H1 (cell line): ENCODE results near the gene SH3GL1. TPM values are rescaled to one million over a fixed set of nuclear protein-coding genes. Genes with fewer than 3 reads are reported as not detected.

ENCODE experiments used
- CTCF ChIA-PET: fragments of 300-600 bp; sonication (Branson Sonifier 250); formaldehyde crosslinking; loops from one replicate; lab custom pipeline; 2021; ENCODE audit not compliant: partially characterized antibody; lab: Charles Lee
- POLR2A ChIA-PET: fragments of 300-600 bp; sonication (Branson Sonifier 250); formaldehyde crosslinking; loops from one replicate; lab custom pipeline; 2021; ENCODE audit warnings: inconsistent platforms; ENCODE audit not compliant: partially characterized antibody; lab: Charles Lee
- DNase-seq, 2 experiments: peaks; one replicate each; pipeline versions ENCODE4 v3.0.0 to v3.0.0-alpha.2; 2010 to 2022; ENCODE audit warnings: low spot score in 2 of 2, low read depth in 1 of 2, mixed read lengths in 1 of 2
- FAIRE-seq: peaks from 2 replicates; lab custom pipeline; 2011; peaks lifted over from hg19 to GRCh38; lab: Jason Lieb, UNC
- H2AFZ ChIP-seq: 2 replicates; pipeline ENCODE4 v1.8.1; 2012; ENCODE audit warnings: low read length, inconsistent platforms
- H2AK5ac ChIP-seq: 2 replicates; pipeline ENCODE4 v1.6.1; 2013; ENCODE audit warnings: low read depth, low read length
- H2BK120ac ChIP-seq: replicated peaks from 2 replicates; pipeline ENCODE3; 2013; ENCODE audit warnings: low read depth, low read length, inconsistent platforms
- H2BK12ac ChIP-seq: 2 replicates; pipeline ENCODE4 v1.6.1; 2013; ENCODE audit warnings: low read depth, low read length
- H2BK15ac ChIP-seq: 2 replicates; pipeline ENCODE4 v1.6.1; 2013; ENCODE audit warnings: low read length
- H2BK20ac ChIP-seq: 2 replicates; pipeline ENCODE4 v1.6.1; 2013; ENCODE audit warnings: low read length
- H2BK5ac ChIP-seq: 2 replicates; pipeline ENCODE4 v1.6.1; 2013; ENCODE audit warnings: low read depth, low read length
- H3K14ac ChIP-seq: 2 replicates; pipeline ENCODE4 v1.6.1; 2013; ENCODE audit warnings: inconsistent platforms; ENCODE audit not compliant: insufficient read length
- H3K18ac ChIP-seq: 2 replicates; pipeline ENCODE4 v1.6.1; 2013; ENCODE audit warnings: low read length; ENCODE audit errors: extremely low read depth
- H3K23ac ChIP-seq: 2 replicates; pipeline ENCODE4 v1.6.1; 2013; ENCODE audit warnings: inconsistent platforms; ENCODE audit not compliant: insufficient read length
- H3K23me2 ChIP-seq: 2 replicates; pipeline ENCODE4 v1.6.1; 2013; ENCODE audit warnings: low read depth, low read length
- H3K27ac ChIP-seq: 2 replicates; pipeline ENCODE4 v1.6.1; 2011; ENCODE audit warnings: low read depth, low read length, inconsistent platforms
- H3K27me3 ChIP-seq, 4 experiments: replicated peaks in 1 of 4; 1 replicate in 1 of 4; 2 replicates in 3 of 4; pipeline versions ENCODE4 v1.6.1 to v1.8.1; 2011 to 2013; ENCODE audit warnings: low read length in 3 of 4, mild to moderate bottlenecking in 3 of 4, inconsistent platforms in 2 of 4, mixed read lengths in 2 of 4, moderate library complexity in 1 of 4; ENCODE audit not compliant: control insufficient read depth in 3 of 4, insufficient read depth in 3 of 4; ENCODE audit errors: extremely low read depth in 1 of 4
- H3K36me3 ChIP-seq, 4 experiments: 2 replicates each; pipeline versions ENCODE4 v1.6.1 to v1.8.1; 2011 to 2013; ENCODE audit warnings: mild to moderate bottlenecking in 4 of 4, low read length in 3 of 4, moderate library complexity in 2 of 4, control low read depth in 1 of 4, inconsistent platforms in 1 of 4; ENCODE audit not compliant: insufficient read depth in 4 of 4, control insufficient read depth in 2 of 4
- H3K4ac ChIP-seq: replicated peaks from 2 replicates; pipeline ENCODE3; 2013; ENCODE audit warnings: low read length, low read depth, mixed read lengths, inconsistent platforms; ENCODE audit not compliant: insufficient read length
- H3K4me1 ChIP-seq, 4 experiments: replicated peaks in 1 of 4; 1 replicate in 1 of 4; 2 replicates in 3 of 4; pipeline versions ENCODE4 v1.6.1 to v1.8.1; 2011 to 2013; ENCODE audit warnings: low read length in 3 of 4, inconsistent platforms in 2 of 4, mixed read lengths in 1 of 4; ENCODE audit not compliant: insufficient read depth in 4 of 4, control insufficient read depth in 3 of 4
- H3K4me2 ChIP-seq, 2 experiments: 2 replicates each; pipeline versions ENCODE4 v1.6.1 to v1.8.1; 2011 to 2013; ENCODE audit warnings: low read depth in 2 of 2, low read length in 2 of 2, control low read depth in 1 of 2, inconsistent platforms in 1 of 2, mild to moderate bottlenecking in 1 of 2; ENCODE audit not compliant: insufficient read depth in 1 of 2
- H3K4me3 ChIP-seq, 4 experiments: fragments of 200-600, 300-600 bp in 1 of 4; sonication (generic), shearing (Covaris generic), sonication (Bioruptor Twin) in 1 of 4; 2 replicates each; pipeline versions ENCODE4 v1.5.1 to v1.8.1; 2011 to 2016; ENCODE audit warnings: low read length in 4 of 4, low read depth in 3 of 4, control low read depth in 2 of 4, inconsistent platforms in 2 of 4, mild to moderate bottlenecking in 2 of 4, mixed read lengths in 1 of 4, moderate library complexity in 1 of 4; ENCODE audit not compliant: insufficient read depth in 2 of 4; ENCODE audit errors: extremely low read depth in 1 of 4
- H3K56ac ChIP-seq: replicated peaks from 2 replicates; pipeline ENCODE3; 2013; ENCODE audit warnings: low read depth, mild to moderate bottlenecking, mixed read lengths, low read length, inconsistent platforms; ENCODE audit not compliant: insufficient read length
- H3K79me1 ChIP-seq: 2 replicates; pipeline ENCODE4 v1.6.1; 2013; ENCODE audit warnings: low read depth, low read length, control low read depth
- H3K79me2 ChIP-seq, 2 experiments: 2 replicates each; pipeline versions ENCODE4 v1.6.1 to v1.8.1; 2012 to 2013; ENCODE audit warnings: low read length in 2 of 2, mild to moderate bottlenecking in 2 of 2, inconsistent platforms in 1 of 2; ENCODE audit not compliant: insufficient read depth in 2 of 2, control insufficient read depth in 1 of 2
- H3K9ac ChIP-seq, 4 experiments: replicated peaks in 1 of 4; 1 replicate in 1 of 4; 2 replicates in 3 of 4; pipeline versions ENCODE4 v1.6.1 to v1.8.1; 2011 to 2013; ENCODE audit warnings: low read depth in 3 of 4, low read length in 3 of 4, control low read depth in 2 of 4, mild to moderate bottlenecking in 2 of 4, moderate library complexity in 2 of 4, inconsistent platforms in 1 of 4; ENCODE audit errors: extremely low read depth in 1 of 4
- H3K9me3 ChIP-seq, 2 experiments: 2 replicates each; pipeline versions ENCODE4 v1.6.1 to v1.8.1; 2012 to 2013; ENCODE audit warnings: mild to moderate bottlenecking in 2 of 2, moderate library complexity in 2 of 2, control low read depth in 1 of 2, inconsistent platforms in 1 of 2, low read depth in 1 of 2, low read length in 1 of 2, mixed read lengths in 1 of 2; ENCODE audit not compliant: insufficient read depth in 2 of 2
- H4K20me1 ChIP-seq, 2 experiments: replicated peaks in 1 of 2; 2 replicates each; pipeline versions ENCODE3 to v1.8.1; 2011 to 2013; ENCODE audit warnings: inconsistent platforms in 2 of 2, low read length in 2 of 2, mild to moderate bottlenecking in 1 of 2; ENCODE audit not compliant: insufficient read depth in 2 of 2, control insufficient read depth in 1 of 2
- H4K5ac ChIP-seq: 2 replicates; pipeline ENCODE4 v1.6.1; 2013; ENCODE audit warnings: low read length, low read depth, mixed read lengths, inconsistent platforms; ENCODE audit not compliant: insufficient read length
- H4K8ac ChIP-seq: 2 replicates; pipeline ENCODE4 v1.8.0; 2013; ENCODE audit warnings: mild to moderate bottlenecking, moderate library complexity, low read length, inconsistent platforms; ENCODE audit not compliant: insufficient read depth; ENCODE audit errors: extremely low read depth
- H4K91ac ChIP-seq: replicated peaks from 2 replicates; pipeline ENCODE3; 2013; ENCODE audit warnings: low read length, mixed read lengths, inconsistent platforms; ENCODE audit not compliant: insufficient read length
- CBX8 ChIP-seq: fragments of 300-800, 300-1000 bp; sonication (generic); IDR thresholded peaks from 2 replicates; pipeline ENCODE4 v1.7.1; 2016; ENCODE audit warnings: low read depth, low read length, borderline replicate concordance
- CEBPB ChIP-seq: IDR thresholded peaks from 2 replicates; pipeline ENCODE4 v1.6.1; 2012; ENCODE audit warnings: low read depth, low read length
- GTF2F1 ChIP-seq: IDR thresholded peaks from 2 replicates; pipeline ENCODE4 v1.6.1; 2012; ENCODE audit warnings: low read depth, low read length, improper control_type of control experiment, borderline replicate concordance
- MAFK ChIP-seq: IDR thresholded peaks from 2 replicates; pipeline ENCODE4 v1.6.1; 2012; ENCODE audit warnings: low read depth, mild to moderate bottlenecking, improper control_type of control experiment, low read length
- NRF1 ChIP-seq: IDR thresholded peaks from 2 replicates; pipeline ENCODE4 v1.6.1; 2011; ENCODE audit warnings: mild to moderate bottlenecking, low read depth, low read length, improper control_type of control experiment
- RFX5 ChIP-seq: IDR thresholded peaks from 2 replicates; pipeline ENCODE4 v1.6.1; 2011; ENCODE audit warnings: low read depth, low read length, improper control_type of control experiment, borderline replicate concordance
- SIN3A ChIP-seq, 2 experiments: IDR thresholded peaks in 1 of 2; conservative IDR thresholded peaks in 1 of 2; 2 replicates each; pipeline ENCODE4 v1.6.1; 2011 to 2012; ENCODE audit warnings: low read length in 2 of 2, improper control_type of control experiment in 1 of 2, low read depth in 1 of 2, mild to moderate bottlenecking in 1 of 2
- TEAD4 ChIP-seq: IDR thresholded peaks from 2 replicates; pipeline ENCODE4 v1.6.1; 2012; ENCODE audit warnings: low read depth, low read length, inconsistent platforms, mixed read lengths
- WGBS, 2 experiments: shearing (Covaris generic) in 1 of 2; methylation state at CpG; one replicate each; pipeline versions ENCODE4 v1.1.6 to v1.1.7; 2013 to 2015; ENCODE audit warnings: low lambda C conversion rate in 2 of 2, mixed read lengths in 2 of 2, inconsistent platforms in 1 of 2, low coverage in 1 of 2, missing lambda C conversion rate in 1 of 2; ENCODE audit not compliant: insufficient replicate concordance in 2 of 2, insufficient coverage in 1 of 2, insufficient read length in 1 of 2; ENCODE audit errors: extremely low coverage in 1 of 2, missing lambda C conversion rate in 1 of 2; 5-methylcytosine and 5-hydroxymethylcytosine counted together
- polyA plus RNA-seq, 7 experiments: library from polyadenylated mRNA; depleted of rRNA in 3 of 7; stranded (reverse) in 5 of 7; unstranded in 2 of 7; fragments of >200 nt in 5 of 7; fragments of 200-250 nt in 2 of 7; gene quantifications; 1 replicate in 5 of 7; 2 replicates in 1 of 7; 4 replicates in 1 of 7; pipeline versions ENCODE4 v1.2.1 to v1.2.3, GENCODE V29; 2011 to 2013; ENCODE audit warnings: missing spikeins in 2 of 7, mixed read lengths in 2 of 7
- total RNA-seq: library from RNA; stranded (reverse); fragmentation: NEBNext Ultra II Directional; extraction: Animal tissue kit (Norgen Biotek cat#: 25700); gene quantifications from 2 replicates; pipeline ENCODE4 v1.2.1, GENCODE V29; 2021

The SH3GL1 gene
- total and polyA plus RNA-seq, 2 of the 8 experiments (the other 6 are each of a cell fraction or from before 2014, with no cell fraction given) = 81.5 to 102 TPM

DNA sequence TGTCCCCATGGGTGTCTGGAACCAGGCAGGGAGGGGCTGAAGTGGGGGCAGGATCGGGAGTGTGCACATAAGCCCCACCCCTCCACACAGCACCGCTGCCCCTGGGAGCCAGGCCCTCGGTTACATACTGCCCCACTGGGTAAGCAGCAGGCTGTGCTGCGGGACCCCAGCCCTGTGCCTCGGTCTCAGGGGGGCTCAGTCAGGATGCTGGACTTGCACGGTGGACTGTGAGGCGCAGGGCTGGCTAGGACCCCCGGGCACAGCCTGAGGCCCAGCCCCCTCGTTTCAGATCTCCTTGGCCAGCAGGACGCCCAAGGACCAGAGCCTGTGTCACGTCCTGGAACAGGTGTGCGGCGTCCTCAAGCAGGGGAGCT lies 40.7 kb downstream of the SH3GL1 start:
- Histone ChIP-seq H2BK120ac (no peak overlapping the region), H2BK15ac (no peak overlapping the region), H3K23me2 (no peaks in the 10 kb centered on the region), H4K5ac (no peak overlapping the region), H3K18ac (no peak overlapping the region), H3K9me3 (no peaks in the 10 kb centered on the region), H3K27me3 (no peaks in the 10 kb centered on the region), H4K20me1 (peaks cover 4 to 17% of the 10 kb centered on the region in 2 experiments), H4K8ac (no peak overlapping the region), H3K79me1 (no peaks in the 10 kb centered on the region), H3K23ac (no peak overlapping the region), H4K91ac (no peak overlapping the region), H2AFZ (no peak overlapping the region), H3K4me1 (peaks cover 0 to 12% (median 2%) of the 10 kb centered on the region in 4 experiments; a peak in 2 of 7 replicates), H3K56ac (no peak overlapping the region), H2BK5ac (no peak overlapping the region; the same call in 1 of the 2 replicates), H3K4ac (no peak overlapping the region), H2BK12ac (no peak overlapping the region), H3K9ac (no peak overlapping the region), H2BK20ac (no peak overlapping the region), H3K4me3 (no peak overlapping the region), H2AK5ac (no peak overlapping the region), H3K14ac (no peak overlapping the region), H3K36me3 (peaks cover 3 to 16% (median 11%) of the 10 kb centered on the region in 4 experiments; a peak in 6 of 8 replicates), H3K4me2 (no peak overlapping the region), H3K27ac (no peak overlapping the region; the same call in 1 of the 2 replicates), H3K79me2 (no peaks in the 10 kb centered on the region)
- 96% methylated on average over 13 of the region's 13 CpGs; no CpG with 5 or more reads in 1 of the 2 experiments for WGBS, 2 experiments
- POLR2A ChIA-PET = interaction anchor here (0.5 to 13.0 kb wide), 6 partner anchors 14 to 426 kb away, joined by 3 to 72 read pairs (median 4); partner anchors contain the start of gene MPND
- CTCF ChIA-PET = interaction anchor here (1.0 to 3.4 kb wide), 7 partner anchors 11 to 164 kb away, joined by 3 to 28 read pairs (median 4); no protein-coding TSS in a partner anchor
- no peak for FAIRE-seq
- TF ChIP-seq CBX8 (no peak), MAFK (no peak), TEAD4 (no peak), SIN3A (conservative IDR thresholded peaks at IDR 0.05 in 1 of 2, IDR thresholded peaks at IDR 0.05 in 1 of 2; ENCODE audit: low read depth in 1 of 2, low read length in 2 of 2) (no peak), NRF1 (no peak), GTF2F1 (no peak), CEBPB (no peak), RFX5 (no peak)
- no peak for DNase-seq
